Measurements from ENCODE around the gene TXNDC11.

Gene TXNDC11

DNA sequence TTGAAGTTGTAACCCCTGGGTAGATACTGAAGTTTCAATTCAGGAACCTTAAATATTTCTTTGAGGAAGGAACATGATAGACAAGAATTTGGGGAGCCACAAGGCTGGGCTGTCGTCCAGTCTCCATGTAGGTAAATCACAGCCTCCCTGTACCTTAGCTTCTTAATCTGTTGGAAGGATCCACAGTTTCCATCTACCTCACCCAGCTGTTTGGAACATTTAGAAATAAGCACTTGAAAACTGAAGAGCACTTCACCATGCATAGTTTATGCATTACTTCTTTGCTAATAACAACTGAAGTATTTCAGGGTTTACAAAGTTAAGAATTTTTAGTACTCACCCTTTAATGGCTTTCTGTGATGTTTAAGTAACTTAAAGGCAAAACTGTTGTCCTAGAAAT is 17.2 kb downstream of the TXNDC11 start:
- peaks cover 20% of the 10 kb centered on the region for H3K36me3 ChIP-seq (ENCODE audit: control insufficient read depth, insufficient read depth, low read length)
- H3K4me3 ChIP-seq (replicated peaks; ENCODE audit: low read depth, low read length), result no peak overlapping the region
- no peaks in the 10 kb centered on the region for H3K27me3 ChIP-seq (replicated peaks; ENCODE audit: control insufficient read depth, insufficient read depth, low read length)
- TF ChIP-seq, protein P1, sequence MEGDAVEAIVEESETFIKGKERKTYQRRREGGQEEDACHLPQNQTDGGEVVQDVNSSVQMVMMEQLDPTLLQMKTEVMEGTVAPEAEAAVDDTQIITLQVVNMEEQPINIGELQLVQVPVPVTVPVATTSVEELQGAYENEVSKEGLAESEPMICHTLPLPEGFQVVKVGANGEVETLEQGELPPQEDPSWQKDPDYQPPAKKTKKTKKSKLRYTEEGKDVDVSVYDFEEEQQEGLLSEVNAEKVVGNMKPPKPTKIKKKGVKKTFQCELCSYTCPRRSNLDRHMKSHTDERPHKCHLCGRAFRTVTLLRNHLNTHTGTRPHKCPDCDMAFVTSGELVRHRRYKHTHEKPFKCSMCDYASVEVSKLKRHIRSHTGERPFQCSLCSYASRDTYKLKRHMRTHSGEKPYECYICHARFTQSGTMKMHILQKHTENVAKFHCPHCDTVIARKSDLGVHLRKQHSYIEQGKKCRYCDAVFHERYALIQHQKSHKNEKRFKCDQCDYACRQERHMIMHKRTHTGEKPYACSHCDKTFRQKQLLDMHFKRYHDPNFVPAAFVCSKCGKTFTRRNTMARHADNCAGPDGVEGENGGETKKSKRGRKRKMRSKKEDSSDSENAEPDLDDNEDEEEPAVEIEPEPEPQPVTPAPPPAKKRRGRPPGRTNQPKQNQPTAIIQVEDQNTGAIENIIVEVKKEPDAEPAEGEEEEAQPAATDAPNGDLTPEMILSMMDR (IDR thresholded peaks at IDR 0.05; ENCODE audit: insufficient read depth, low read length, poor library complexity, severe bottlenecking), result no peak
- DNase-seq (ENCODE audit: extremely low read depth, insufficient read length), result no peak

DNA sequence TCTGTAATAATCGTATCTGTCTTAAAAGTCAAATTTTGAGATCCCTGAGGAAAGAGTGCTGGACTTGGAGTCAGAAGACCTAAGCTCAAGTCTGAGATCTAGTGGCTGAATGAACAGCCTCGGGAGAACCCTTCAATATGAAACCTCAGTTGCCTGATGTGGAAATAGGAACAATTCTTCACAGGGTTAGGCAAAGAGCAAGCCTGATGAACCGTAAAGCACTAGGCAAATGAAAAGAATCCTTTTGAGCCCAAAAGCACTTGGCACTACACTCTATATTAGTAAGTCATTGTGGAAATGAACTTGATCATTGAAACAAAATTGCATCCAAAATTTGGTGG is 20.2 kb downstream of the TXNDC11 start:
- Histone ChIP-seq H3K27me3 (replicated peaks; ENCODE audit: control insufficient read depth, insufficient read depth, low read length) (no peaks in the 10 kb centered on the region), H3K4me3 (replicated peaks; ENCODE audit: low read depth, low read length) (no peak overlapping the region), H3K36me3 (ENCODE audit: control insufficient read depth, insufficient read depth, low read length) (peaks cover 25% of the 10 kb centered on the region)
- TF ChIP-seq, protein P1 (IDR thresholded peaks at IDR 0.05; ENCODE audit: insufficient read depth, low read length, poor library complexity, severe bottlenecking), result no peak
- DNase-seq (ENCODE audit: extremely low read depth, insufficient read length), result no peak

DNA sequence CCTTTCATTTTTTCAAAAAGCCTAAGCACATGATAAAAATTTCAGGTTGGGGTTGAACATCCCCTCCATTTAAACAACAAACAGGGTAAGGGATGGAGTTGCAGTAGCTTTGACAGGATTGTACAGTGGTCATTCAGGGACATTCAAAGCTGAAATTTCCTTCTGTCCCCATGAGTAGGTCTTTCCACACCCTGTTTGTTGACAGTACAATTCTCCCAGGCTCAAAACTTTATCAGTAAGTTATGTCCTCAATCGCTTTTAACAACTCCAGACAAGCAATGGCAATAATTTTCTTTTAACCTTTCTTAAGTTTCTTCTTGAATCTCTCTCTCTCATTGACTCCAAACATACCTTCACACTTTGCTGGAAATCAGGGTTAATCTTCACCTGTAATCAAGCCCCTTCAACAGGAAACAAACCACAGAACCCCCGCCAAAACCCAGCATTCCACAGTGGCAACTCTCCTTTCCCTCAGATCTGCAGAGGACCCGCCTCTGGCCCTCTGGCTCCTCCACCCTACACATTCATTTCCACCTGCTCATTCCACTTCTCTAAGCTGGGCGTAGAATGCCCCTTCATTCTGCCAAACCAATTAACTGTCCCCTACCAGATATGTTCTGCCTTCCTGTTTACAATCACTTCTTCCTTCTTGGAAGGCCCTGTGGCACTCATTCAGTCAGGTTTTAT is 20.7 kb downstream of the TXNDC11 start:
- TF ChIP-seq, protein P1 (IDR thresholded peaks at IDR 0.05; ENCODE audit: insufficient read depth, low read length, poor library complexity, severe bottlenecking), result no peak
- Histone ChIP-seq H3K4me3 (replicated peaks; ENCODE audit: low read depth, low read length) (no peak overlapping the region), H3K36me3 (ENCODE audit: control insufficient read depth, insufficient read depth, low read length) (peaks cover 25% of the 10 kb centered on the region), H3K27me3 (replicated peaks; ENCODE audit: control insufficient read depth, insufficient read depth, low read length) (no peaks in the 10 kb centered on the region)
- DNase-seq (ENCODE audit: extremely low read depth, insufficient read length), result no peak

DNA sequence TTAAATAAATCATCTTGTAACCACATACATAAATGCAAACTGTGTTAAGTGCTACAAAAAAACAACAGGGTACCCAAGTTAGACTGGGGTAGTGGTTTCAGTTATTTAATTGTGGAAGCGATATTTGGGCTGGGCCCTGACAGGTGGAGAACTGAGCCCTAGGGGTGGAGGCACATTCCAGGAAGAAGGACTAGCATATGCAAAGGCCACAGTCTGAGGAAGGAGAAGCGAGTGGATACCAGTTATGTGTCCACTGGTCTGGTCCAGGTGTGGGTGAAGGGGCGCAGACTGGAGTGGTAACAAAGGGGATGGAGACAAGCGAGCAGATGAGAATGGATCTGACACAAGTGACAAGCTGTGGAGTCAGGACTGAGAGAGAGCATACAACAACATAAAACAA is 22.9 kb downstream of the TXNDC11 start:
- DNase-seq (ENCODE audit: extremely low read depth, insufficient read length), result no peak
- TF ChIP-seq, protein P1 (IDR thresholded peaks at IDR 0.05; ENCODE audit: insufficient read depth, low read length, poor library complexity, severe bottlenecking), result no peak
- peaks cover 20% of the 10 kb centered on the region for H3K36me3 ChIP-seq (ENCODE audit: control insufficient read depth, insufficient read depth, low read length)
- H3K27me3 ChIP-seq (replicated peaks; ENCODE audit: control insufficient read depth, insufficient read depth, low read length), result no peaks in the 10 kb centered on the region
- no peak overlapping the region for H3K4me3 ChIP-seq (replicated peaks; ENCODE audit: low read depth, low read length)

DNA sequence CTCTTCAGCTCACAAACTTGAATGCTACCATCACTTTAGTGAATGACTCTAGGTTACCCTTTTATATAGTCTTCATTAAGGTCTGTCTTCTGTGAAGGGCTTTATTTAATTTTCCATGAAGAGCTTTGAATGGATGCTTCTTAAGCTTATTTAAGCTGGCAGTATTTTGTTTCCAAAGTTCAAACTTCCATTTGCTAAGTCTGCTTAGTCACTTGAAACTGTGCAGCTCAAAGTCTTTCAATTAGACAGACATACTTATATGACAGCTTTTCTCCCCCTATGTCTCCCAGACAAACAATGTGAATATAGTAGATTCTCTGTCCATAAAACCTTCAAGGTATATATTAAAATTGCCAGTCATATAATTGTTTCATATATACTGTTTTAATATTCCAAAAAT is 23.5 kb downstream of the TXNDC11 start:
- TF ChIP-seq, protein P1 (IDR thresholded peaks at IDR 0.05; ENCODE audit: insufficient read depth, low read length, poor library complexity, severe bottlenecking), result no peak
- Histone ChIP-seq H3K27me3 (replicated peaks; ENCODE audit: control insufficient read depth, insufficient read depth, low read length) (no peaks in the 10 kb centered on the region), H3K4me3 (replicated peaks; ENCODE audit: low read depth, low read length) (no peak overlapping the region), H3K36me3 (ENCODE audit: control insufficient read depth, insufficient read depth, low read length) (peaks cover 18% of the 10 kb centered on the region)
- DNase-seq (ENCODE audit: extremely low read depth, insufficient read length), result no peak

DNA sequence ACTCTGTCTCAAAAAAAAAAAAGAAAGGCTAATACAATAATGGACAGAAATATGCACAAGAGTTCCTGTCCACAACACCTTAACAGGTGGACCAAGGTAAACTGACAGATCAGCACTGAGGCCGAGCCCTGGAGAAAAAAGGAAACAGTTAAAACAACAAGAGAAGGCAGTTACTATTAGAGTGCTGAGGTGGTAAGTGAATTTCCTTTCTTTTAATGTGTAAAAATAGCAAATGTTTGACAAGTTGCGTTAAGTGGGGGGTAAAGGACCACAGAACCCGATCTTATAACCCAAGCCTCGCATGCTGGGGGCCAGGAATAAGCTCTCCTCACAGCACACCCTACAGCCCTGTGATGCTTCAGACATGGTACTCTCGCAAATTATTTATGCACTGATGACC is 24.8 kb downstream of the TXNDC11 start:
- TF ChIP-seq, protein P1 (IDR thresholded peaks at IDR 0.05; ENCODE audit: insufficient read depth, low read length, poor library complexity, severe bottlenecking), result no peak
- Histone ChIP-seq H3K36me3 (ENCODE audit: control insufficient read depth, insufficient read depth, low read length) (peaks cover 16% of the 10 kb centered on the region), H3K4me3 (replicated peaks; ENCODE audit: low read depth, low read length) (no peak overlapping the region), H3K27me3 (replicated peaks; ENCODE audit: control insufficient read depth, insufficient read depth, low read length) (no peaks in the 10 kb centered on the region)
- DNase-seq (ENCODE audit: extremely low read depth, insufficient read length), result no peak
